HEK293T (cell line): ENCODE measurements around the gene NDUFS7.

Experiments used
- CTCF ChIA-PET: fragments of 350-600 bp; formaldehyde crosslinking; extraction: SDS; loops from one replicate; lab custom pipeline; 2021; ENCODE audit warnings: antibody characterized with exemption, inconsistent platforms; lab: Yijun Ruan, JAX
- POLR2A ChIA-PET: fragments of 350-600 bp; formaldehyde crosslinking; extraction: SDS; loops from one replicate; lab custom pipeline; 2020; ENCODE audit warnings: antibody characterized with exemption, inconsistent platforms; lab: Yijun Ruan, JAX
- DNase-seq: peaks from one replicate; pipeline ENCODE4 v3.0.0; 2012; ENCODE audit warnings: mixed read lengths; ENCODE audit errors: extremely low spot score
- ARNT ChIP-seq: fragments of 450-650 bp; IDR thresholded peaks from 2 replicates; pipeline ENCODE4 v1.6.1; 2017; ENCODE audit warnings: mild to moderate bottlenecking
- BHLHE40 ChIP-seq: fragments of 450-650 bp; IDR thresholded peaks from 2 replicates; pipeline ENCODE4 v1.6.1; 2016; ENCODE audit warnings: mild to moderate bottlenecking, moderate library complexity, borderline replicate concordance
- CTBP1 ChIP-seq: fragments of 450-650 bp; IDR thresholded peaks from 2 replicates; pipeline ENCODE4 v1.6.1; 2016; ENCODE audit warnings: borderline replicate concordance
- ELF4 ChIP-seq: fragments of 450-650 bp; IDR thresholded peaks from 2 replicates; pipeline ENCODE4 v1.6.1; 2017; ENCODE audit warnings: antibody characterized with exemption
- FOXA1 ChIP-seq: fragments of 450-650 bp; IDR thresholded peaks from 2 replicates; pipeline ENCODE4 v1.6.1; 2016; ENCODE audit warnings: mild to moderate bottlenecking
- FOXK2 ChIP-seq: fragments of 450-650 bp; IDR thresholded peaks from 2 replicates; pipeline ENCODE4 v1.6.1; 2016; ENCODE audit warnings: mild to moderate bottlenecking
- FOXM1 ChIP-seq: fragments of 450-650 bp; IDR thresholded peaks from 2 replicates; pipeline ENCODE4 v1.6.1; 2017; ENCODE audit warnings: mild to moderate bottlenecking, borderline replicate concordance
- HDGF ChIP-seq: fragments of 450-650 bp; IDR thresholded peaks from 2 replicates; pipeline ENCODE4 v1.6.1; 2017; ENCODE audit warnings: antibody characterized with exemption, borderline replicate concordance
- L3MBTL2 ChIP-seq: fragments of 450-650 bp; conservative IDR thresholded peaks from 2 replicates; pipeline ENCODE4 v1.6.1; 2016; ENCODE audit warnings: mild to moderate bottlenecking
- LEF1 ChIP-seq: fragments of 450-650 bp; IDR thresholded peaks from 2 replicates; pipeline ENCODE4 v1.6.1; 2017; ENCODE audit warnings: mild to moderate bottlenecking, borderline replicate concordance
- NFRKB ChIP-seq: fragments of 450-650 bp; IDR thresholded peaks from 2 replicates; pipeline ENCODE4 v1.6.1; 2016; ENCODE audit warnings: mild to moderate bottlenecking, moderate library complexity
- PKNOX1 ChIP-seq: fragments of 450-650 bp; IDR thresholded peaks from 2 replicates; pipeline ENCODE4 v1.6.1; 2016
- SP1 ChIP-seq: fragments of 450-650 bp; IDR thresholded peaks from 2 replicates; pipeline ENCODE4 v1.6.1; 2017
- SUZ12 ChIP-seq: fragments of 450-650 bp; IDR thresholded peaks from 2 replicates; pipeline ENCODE4 v1.6.1; 2016; ENCODE audit warnings: mild to moderate bottlenecking
- TARDBP ChIP-seq: fragments of 450-650 bp; IDR thresholded peaks from 2 replicates; pipeline ENCODE4 v1.6.1; 2016
- ZNF384 ChIP-seq: fragments of 450-650 bp; IDR thresholded peaks from 2 replicates; pipeline ENCODE4 v1.6.1; 2016

NDUFS7 gene

GRCh38 chr19:1357531-1358109 is 26.1 kb upstream of the NDUFS7 start:
- ChIA-PET CTCF (no interaction called here), POLR2A (interaction anchor here (0.8 kb wide), 1 partner anchor 89 kb away, joined by 3 read pairs; the partner anchor contains the start of gene CIRBP)
- TF ChIP-seq ELF4, result no peak
- TF ChIP-seq SP1, result no peak
- TF ChIP-seq LEF1, result no peak
- peak; percentile 51; the same call in 1 of the 2 replicates for TF ChIP-seq PKNOX1
- DNase-seq, result no peak

GRCh38 chr19:1360126-1360817 is 23.4 kb upstream of the NDUFS7 start:
- TF ChIP-seq ELF4, result no peak
- no peak for TF ChIP-seq BHLHE40
- no peak for TF ChIP-seq SP1
- TF ChIP-seq FOXK2, result no peak
- TF ChIP-seq ARNT, result no peak
- TF ChIP-seq L3MBTL2, result no peak
- no peak for TF ChIP-seq NFRKB
- no peak for TF ChIP-seq LEF1
- TF ChIP-seq FOXA1, result no peak
- no peak for TF ChIP-seq HDGF
- no peak for TF ChIP-seq CTBP1
- no peak for TF ChIP-seq PKNOX1
- no peak for TF ChIP-seq ZNF384
- no peak for TF ChIP-seq TARDBP
- no peak for TF ChIP-seq FOXM1
- TF ChIP-seq SUZ12, result no peak
- ChIA-PET CTCF (no interaction called here), POLR2A (interaction anchor here (1.2 kb wide), 1 partner anchor 91 kb away, joined by 4 read pairs; the partner anchor contains the start of gene CIRBP)
- DNase-seq, result no peak

- DNase-seq, result peak; percentile 42
- TF ChIP-seq HDGF (no peak), BHLHE40 (no peak), LEF1 (no peak), SP1 (no peak), SUZ12 (no peak), ZNF384 (no peak), ARNT (no peak), NFRKB (no peak), ELF4 (no peak), L3MBTL2 (no peak), PKNOX1 (no peak), FOXA1 (no peak), FOXK2 (no peak), CTBP1 (no peak), TARDBP (no peak)
- POLR2A ChIA-PET, result no interaction called here
- CTCF ChIA-PET, result interaction anchor here (0.6 kb wide), 1 partner anchor 383 kb away, joined by 4 read pairs; no protein-coding TSS in a partner anchor
These were observed 22.8 kb upstream of the NDUFS7 start for GRCh38 chr19:1360818-1361461.

- TF ChIP-seq ARNT, result no peak
- TF ChIP-seq FOXA1, result no peak
- no peak for TF ChIP-seq TARDBP
- TF ChIP-seq LEF1, result no peak
- TF ChIP-seq SP1, result no peak
- TF ChIP-seq SUZ12, result no peak
- no peak for TF ChIP-seq ELF4
- no peak for TF ChIP-seq HDGF
- no peak for TF ChIP-seq FOXM1
- TF ChIP-seq L3MBTL2, result no peak
- DNase-seq, result no peak
- ChIA-PET CTCF (interaction anchor here (0.6 kb wide), 1 partner anchor 382 kb away, joined by 4 read pairs; no protein-coding TSS in a partner anchor), POLR2A (no interaction called here)
These were observed 21.9 kb upstream of the NDUFS7 start for GRCh38 chr19:1361601-1362386.

- POLR2A ChIA-PET, result no interaction called here
- TF ChIP-seq ARNT, result no peak
- TF ChIP-seq FOXK2, result no peak
- CTCF ChIA-PET, result no interaction called here
- DNase-seq, result no peak
These were observed 21.1 kb upstream of the NDUFS7 start for GRCh38 chr19:1362387-1363257.
